Thyroid gland (tissue), 4 donors: ENCODE measurements around the gene KCNJ18.
"Not testable (repeated sequence)": the region's sequence is repeated elsewhere in the genome, so short reads cannot be mapped to it uniquely, and the experiment has no call there.

ENCODE experiments used
- POLR2A ChIP-seq, 2 donors: fragments of 450-650 bp; IDR thresholded peaks; one replicate each; pipeline ENCODE4 v1.6.1; 2017; ENCODE audit warnings: antibody characterized with exemption in 2 of 2, mild to moderate bottlenecking in 2 of 2, moderate library complexity in 1 of 2
- TF ChIP-seq, protein P1 (sequence below), 6 experiments: fragments of 200-600 bp in 3 of 6; fragments of 450-650 bp in 3 of 6; sonication (generic) in 3 of 6; IDR thresholded peaks; one replicate each; pipeline ENCODE4 v1.5.1; 2016 to 2019; ENCODE audit warnings: antibody characterized with exemption in 6 of 6, mild to moderate bottlenecking in 2 of 6, inconsistent platforms in 1 of 6, moderate library complexity in 1 of 6

- TF ChIP-seq, protein P1, sequence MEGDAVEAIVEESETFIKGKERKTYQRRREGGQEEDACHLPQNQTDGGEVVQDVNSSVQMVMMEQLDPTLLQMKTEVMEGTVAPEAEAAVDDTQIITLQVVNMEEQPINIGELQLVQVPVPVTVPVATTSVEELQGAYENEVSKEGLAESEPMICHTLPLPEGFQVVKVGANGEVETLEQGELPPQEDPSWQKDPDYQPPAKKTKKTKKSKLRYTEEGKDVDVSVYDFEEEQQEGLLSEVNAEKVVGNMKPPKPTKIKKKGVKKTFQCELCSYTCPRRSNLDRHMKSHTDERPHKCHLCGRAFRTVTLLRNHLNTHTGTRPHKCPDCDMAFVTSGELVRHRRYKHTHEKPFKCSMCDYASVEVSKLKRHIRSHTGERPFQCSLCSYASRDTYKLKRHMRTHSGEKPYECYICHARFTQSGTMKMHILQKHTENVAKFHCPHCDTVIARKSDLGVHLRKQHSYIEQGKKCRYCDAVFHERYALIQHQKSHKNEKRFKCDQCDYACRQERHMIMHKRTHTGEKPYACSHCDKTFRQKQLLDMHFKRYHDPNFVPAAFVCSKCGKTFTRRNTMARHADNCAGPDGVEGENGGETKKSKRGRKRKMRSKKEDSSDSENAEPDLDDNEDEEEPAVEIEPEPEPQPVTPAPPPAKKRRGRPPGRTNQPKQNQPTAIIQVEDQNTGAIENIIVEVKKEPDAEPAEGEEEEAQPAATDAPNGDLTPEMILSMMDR (IDR thresholded peaks at IDR 0.05): not testable (repeated sequence)
- TF ChIP-seq POLR2A (IDR thresholded peaks at IDR 0.05): not testable (repeated sequence)
Observed at GRCh38 chr17:21666711-21667412, 25.5 kb upstream of the KCNJ18 start.
